Hematopoietic multipotent progenitor cell treated with erythropoietin and hydrocortisone succinate and interleukin-3 and kit ligand, for 6 days (in vitro differentiated cells): ENCODE data around the gene CST7.
"Not testable (repeated sequence)": the region's sequence is repeated elsewhere in the genome, so short reads cannot be mapped to it uniquely, and the experiment has no call there.

Source experiments
- DNase-seq: peaks from one replicate; pipeline ENCODE4 v3.0.0-alpha.2; 2015

CST7 gene

DNA sequence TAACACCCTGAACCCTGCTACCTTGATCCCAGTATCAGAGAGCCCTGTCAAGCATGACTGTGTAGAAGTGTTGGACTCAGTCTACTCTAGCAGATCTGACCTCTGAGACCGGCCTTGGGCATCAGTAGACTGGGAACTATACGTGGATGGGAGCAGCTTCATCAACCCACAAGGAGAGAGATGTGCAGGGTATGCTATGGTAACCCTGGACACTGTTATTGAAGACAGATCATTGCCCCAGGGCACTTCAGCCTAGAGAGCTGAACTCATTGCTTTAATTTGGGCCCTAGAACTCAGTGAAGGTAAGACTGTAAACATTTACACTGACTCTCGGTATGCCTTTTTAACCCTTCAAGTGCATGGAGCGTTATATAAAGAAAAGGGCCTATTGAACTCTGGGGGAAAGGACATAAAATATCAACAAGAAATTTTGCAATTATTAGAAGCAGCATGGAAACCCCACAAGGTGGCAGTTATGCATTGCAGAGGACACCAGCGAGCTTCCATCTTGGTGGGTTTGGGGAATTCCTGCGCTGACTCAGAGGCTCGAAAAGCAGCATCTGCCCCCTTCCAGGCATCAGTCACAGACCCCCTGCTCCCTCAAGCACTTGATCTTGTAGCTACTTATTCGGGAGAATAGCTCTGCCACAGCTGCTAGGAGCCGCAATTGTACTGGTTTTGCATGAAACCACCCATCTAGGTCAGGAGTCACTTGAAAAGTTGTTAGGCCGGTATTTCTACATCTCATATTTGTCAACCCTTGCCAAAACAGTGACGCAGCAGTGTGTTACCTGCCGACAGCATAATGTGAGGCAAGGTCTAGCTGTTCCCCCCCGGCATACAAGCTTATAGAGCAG, 19.0 kb upstream of the CST7 start:
- DNase-seq: not testable (repeated sequence)

DNA sequence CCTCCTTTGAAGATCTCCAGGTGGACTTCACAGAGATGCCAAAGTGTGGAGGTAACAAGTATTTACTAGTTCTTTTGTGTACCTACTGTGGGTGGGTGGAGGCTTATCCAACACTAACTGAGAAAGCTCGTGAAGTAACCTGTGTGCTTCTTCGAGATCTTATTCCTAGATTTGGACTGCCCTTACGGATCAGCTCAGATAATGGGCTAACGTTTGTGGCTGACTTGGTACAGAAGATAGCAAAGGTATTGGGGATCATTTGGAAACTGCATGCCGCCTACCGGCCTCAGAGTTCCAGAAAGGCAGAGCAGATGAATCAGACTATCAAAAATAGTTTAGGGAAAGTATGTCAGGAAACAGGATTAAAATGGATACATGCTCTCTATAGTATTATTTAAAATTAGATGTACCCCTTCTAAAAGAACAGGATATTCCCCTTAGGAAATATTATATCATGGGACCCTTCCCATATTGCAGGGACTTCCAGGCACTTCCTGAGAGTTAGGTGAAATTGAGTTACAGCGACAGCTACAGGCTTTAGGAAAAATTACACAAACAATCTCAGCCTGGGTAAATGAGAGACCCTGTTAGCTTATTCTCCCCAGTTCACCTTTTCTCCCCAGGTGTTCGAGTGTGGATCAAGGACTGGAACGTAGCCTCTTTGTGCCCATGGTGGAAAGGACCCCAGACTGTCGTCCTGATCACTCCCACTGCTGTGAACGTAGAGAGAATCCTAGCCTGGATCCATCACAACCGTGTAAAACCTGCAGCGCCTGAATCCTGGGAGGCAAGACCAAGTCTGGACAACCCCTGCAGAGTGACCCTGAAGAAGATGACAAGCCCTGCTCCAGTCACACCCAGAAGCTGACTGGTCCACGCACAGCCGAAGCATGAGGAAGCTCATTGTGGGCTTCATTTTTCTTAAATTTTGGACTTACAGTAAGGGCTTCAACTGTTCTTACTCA, 18.1 kb upstream of the CST7 start:
- not testable (repeated sequence) for DNase-seq

DNA sequence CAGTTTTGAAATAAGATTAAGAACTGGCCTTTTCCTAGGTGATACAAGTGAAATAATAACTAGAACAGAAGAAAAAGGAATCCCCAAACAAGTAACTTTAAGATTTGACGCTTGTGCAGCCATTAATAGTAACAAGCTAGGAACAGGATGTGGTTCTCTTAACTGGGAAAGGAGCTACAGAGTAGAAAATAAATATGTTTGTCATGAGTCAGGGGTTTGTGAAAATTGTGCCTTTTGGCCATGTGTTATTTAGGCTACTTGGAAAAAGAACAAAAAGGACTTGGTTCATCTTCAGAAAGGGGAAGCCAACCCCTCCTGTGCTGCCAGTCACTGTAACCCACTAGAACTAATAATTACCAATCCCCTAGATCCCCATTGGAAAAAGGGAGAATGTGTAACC, 17.2 kb upstream of the CST7 start:
- DNase-seq: not testable (repeated sequence)

DNA sequence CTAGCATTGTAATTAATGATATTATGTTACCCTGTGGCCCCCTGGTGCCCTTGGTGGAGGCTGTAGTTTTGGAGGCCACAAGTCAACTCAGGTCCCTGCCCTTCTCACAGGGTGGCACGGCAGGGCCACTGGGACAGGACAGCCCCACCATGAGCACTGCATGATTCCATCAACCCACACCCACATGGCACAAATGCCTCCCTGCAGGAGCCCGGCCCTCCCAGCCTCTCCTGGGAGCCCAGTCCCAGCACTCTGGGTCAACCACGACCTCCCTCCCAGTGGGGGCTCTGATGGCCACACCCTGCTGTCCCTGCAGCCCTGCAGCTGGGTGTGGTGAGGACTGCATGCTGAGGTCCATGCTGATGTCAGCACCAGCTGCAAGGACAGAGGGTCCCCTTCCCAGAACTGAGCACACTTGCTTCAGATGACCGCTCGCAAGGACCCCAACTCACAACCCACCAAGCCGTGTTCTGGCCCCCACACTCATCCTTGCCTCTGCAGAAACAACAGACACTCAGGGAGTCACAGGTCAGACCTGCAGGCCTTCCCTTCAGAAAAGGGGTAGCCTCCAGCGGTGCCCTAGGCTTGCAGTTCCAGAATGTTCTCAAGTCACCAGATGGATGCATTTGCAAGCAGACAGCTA, 15.7 kb upstream of the CST7 start:
- no peak for DNase-seq

DNA sequence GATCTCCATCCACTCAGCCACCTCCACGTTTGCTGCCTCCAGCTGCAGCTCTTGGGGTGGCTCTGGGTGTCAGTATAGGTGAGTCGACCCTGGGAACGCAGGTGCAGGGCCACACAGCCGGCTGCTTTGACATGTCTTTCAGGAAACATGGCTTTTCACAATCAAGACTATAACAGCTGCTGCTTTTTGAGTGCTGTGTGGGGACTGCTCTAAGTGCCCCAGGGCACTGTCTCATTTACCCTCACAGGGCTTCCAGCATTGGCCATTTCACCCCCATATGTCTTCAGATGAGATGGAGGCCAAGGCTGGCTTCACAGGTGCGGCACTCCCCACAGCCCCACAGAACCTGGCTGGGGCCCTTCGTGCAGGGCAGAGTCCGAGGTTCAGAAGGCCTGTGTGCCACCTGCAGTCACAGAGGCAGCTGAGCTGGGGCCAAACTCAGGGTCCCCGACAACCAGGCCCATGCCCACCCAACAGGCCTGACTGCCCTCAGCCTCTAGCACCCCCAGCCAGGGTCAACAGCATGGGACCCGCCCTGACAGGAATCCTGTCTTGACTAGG, 14.9 kb upstream of the CST7 start:
- DNase-seq: no peak

DNA sequence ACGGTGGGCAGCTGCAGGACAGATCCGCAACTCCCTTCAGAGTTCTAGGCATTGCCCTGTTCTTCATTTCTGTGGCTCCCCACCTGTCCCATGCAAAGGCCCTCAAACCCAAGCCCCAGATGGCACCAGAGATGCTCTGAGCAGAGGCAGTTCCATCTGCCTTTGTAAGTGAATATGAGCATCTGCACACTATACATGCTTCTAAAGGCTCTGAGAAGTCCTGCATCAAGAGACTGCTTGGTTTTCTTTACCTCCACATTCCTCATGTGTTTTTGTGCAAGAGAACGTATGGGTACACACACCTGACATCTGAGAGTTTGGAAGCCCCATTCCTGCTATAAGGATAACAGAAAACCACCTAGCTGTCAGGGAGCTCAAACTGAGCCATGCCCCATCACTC, 14.4 kb upstream of the CST7 start:
- DNase-seq: no peak

DNA sequence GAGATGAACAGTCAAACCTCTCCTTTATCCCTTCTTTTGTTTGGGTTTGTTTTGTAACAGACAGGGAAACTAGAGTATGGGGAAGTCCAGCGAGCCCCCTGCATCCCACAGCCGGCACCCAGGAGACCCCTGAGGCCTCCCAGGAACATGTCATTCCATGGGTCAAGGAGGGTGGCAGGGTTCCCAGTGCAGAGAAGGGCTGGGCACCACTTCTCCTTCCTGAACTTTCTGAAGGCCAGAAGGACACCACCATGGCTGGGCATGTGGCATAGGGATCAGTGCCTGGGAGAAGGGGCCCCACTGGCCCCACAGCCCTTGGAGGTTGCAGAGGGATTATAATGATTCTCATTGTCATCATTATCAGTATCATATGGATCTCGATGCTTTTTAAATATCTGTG, 13.9 kb upstream of the CST7 start:
- no peak for DNase-seq

DNA sequence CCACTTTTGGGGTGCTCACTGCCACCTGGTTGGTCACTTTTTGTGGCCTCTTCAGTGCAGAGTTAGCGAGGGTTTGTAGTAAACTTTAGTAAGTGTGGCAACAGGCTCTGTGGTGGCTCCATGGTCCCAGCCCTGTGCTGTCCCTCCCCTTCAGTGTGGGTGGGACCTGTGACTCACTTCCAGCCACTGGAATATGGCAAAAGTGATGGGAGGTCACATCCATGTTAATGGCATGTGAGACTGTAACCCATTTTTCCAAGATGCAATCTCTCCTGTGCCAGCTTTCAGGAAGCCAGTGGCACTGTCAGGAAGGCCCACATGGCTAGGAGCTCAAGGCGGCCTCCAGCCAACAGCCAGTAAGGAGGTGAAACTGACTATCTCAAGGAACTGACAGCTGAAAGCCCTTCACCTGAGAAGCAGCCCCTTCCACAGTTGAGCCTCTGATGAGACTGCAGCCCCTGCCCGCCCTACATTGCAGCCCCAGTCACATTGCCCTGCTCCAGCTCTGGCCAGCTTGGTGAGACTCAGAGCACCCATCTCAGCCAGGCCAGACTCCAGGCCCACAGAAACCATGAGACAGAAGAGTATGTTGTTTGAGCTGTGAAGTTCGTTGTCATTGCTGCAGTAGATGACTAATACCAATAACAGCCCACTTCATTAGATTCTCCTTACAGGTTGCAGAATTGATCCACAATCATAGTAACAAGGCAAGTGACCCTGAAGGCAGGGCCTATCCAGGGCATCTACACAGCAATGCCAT, 13.1 kb upstream of the CST7 start:
- DNase-seq: no peak

DNA sequence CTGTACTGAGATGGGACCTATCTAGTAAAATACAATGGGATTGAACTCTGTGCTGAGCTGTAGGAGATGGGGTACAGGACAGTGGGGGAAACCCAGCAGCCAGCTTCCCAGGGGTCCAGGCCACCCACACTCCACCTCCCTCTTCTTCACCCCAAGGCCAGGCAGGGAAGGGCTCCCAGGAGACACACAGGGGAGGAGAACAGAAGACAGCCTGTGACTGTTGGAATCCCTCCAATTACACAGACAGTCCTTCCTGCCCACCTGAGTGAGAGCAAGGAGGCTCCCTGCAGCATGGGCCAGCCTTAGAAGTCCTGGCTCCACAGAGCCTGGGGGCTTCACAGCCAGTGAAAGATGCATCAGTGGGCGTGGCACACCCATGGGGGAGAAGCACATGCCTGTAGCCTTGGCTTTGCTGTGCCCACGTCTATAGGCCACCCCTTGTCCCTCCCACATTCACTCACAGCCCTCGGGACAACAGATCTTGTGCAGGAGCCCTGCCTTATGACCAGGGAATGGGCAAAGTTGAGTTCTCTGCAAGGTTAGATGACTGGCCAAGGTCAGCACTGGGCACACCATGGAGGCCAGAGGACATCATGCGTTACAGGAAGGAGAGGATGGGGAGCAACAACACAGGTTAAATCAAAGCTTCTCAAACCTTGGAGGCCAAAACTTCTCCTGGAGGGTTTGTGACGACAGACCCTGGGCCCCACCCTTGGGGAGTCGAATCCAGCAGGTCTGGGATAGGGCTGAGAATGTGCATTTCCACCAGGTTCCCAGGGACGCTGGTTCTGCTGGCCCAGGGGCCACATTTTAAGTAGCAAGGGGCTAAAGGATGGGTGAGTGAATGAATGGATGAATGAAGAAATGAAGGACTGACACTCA, 12.3 kb upstream of the CST7 start:
- no peak for DNase-seq

DNA sequence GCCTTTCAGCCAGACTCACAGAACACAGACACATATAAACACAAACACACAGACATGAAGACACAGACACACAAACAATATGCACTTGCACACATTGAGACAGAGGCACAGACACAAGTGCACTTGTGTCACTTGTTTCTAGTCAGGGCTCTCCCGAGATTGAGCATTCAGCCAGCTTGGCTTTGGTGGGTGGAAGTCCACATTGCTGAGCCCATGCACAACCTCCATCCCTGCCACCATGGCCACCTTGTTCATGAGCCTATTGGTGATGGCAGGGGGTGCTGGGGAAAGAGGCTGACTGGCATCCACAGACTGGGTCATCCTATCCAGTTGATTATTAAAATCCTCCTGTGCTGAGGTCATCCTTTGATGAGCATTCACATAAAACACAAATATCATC, 11.5 kb upstream of the CST7 start:
- DNase-seq: no peak

DNA sequence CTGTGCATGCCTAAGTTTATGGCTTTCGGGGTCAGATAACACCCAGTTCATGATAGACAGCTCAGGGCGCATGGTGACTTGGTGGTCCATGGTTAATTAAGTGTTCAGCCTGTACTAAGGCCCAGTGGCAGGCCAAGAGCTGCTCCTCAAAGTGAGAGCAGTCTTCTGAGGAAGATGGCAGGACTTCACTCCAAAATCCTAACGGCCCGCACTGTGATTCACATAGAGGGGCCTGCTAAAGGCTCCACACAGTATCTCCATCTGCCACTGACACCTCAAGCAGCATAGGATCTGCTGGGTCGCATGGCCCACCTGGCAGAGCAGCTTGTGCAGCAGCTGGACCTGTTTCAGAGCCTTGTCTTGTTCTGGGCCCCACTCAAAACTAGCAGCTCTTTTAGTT, 10.6 kb upstream of the CST7 start:
- no peak for DNase-seq

DNA sequence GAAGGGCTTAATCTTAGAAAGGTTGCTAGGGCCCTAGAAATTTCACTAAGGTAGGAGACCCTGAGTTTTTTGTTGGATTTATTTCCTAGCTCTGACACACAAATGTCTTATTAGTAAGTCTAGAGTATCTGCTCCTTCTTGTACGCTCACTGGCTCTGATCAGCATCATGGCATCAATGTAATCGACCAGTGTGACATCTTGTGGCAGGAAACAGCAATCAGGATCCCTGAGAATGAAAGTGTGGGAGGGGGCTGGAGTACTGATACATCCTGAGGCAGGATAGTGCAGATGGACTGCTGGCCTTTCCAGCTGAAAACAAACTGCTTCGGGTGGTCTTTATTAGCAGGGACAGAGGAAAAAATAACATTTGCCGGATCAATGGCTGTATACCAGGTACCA, 10.0 kb upstream of the CST7 start:
- DNase-seq: no peak

DNA sequence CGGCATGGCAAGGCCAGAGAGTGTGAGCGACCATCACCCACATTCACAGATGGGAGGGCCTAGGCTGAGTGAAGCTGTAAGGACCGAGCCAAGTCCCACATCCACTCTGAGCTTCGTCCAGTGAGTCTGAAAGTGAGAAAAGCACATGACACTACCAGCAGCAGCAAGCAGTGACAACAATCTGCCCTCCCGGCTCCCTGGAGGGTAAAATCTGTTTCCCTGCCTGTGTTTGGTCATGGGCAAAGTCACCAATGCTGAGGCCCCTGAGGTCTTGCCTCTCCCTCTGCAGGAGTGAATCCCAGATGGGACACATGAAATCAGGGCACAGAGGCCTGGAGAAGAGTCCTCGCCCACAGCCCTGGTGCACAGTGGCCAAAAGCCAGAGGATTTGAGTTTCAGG, 6.4 kb upstream of the CST7 start:
- DNase-seq: no peak

DNA sequence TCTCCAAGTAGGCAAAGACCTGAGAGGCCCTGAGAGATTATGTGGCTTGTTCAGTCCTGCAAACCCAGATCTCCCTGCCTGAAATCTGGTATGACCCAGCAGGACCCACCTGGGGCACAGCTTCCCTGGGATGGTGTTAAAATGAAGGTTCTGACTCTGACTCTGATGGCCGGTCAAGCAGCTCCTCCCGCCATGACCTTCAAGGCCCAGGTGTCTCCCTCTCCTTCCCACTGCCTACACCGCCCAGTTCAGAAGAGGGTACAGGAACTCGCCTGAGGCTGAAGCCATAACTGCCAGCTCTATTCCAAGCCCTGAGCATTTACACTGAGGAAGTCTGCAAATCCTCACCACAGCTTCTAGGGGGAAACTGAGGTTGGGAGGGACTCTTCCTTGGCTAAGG, 5.9 kb upstream of the CST7 start:
- DNase-seq: no peak

DNA sequence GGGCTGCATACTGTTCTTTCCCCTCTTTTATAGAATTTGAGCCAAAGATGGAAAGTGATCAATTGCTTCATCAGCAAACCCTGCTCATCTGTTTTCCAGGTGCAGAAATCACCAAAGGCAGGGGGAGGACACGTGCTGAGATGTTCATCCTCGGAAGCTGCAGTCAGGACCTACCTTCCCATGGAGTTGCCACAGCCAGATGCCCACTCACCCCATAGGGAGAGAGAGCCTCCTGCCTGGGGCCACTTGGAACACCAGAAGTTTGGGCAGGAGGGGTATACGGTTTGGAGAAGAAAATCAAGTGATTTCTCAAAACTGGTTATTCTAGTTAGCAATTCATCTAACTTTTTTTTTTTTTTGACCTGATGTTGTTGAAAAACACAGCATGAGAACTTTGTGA, 5.3 kb upstream of the CST7 start:
- no peak for DNase-seq

DNA sequence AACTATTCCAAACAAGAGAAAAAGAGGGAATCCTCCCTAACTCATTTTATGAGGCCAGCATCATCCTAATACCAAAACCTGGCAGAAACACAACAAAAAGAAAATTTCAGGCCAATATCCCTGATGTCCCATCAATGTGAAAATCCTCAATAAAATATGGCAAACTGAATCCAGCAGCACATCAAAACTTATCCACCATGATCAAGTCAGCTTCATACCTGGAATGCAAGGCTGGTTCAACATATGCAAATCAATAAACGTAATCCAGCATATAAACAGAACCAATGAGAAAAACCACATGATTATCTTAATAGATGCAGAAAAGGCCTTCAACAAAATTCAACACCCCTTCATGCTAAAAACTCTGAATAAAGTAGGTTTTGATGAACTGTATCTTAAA, 2.7 kb upstream of the CST7 start:
- DNase-seq: not testable (repeated sequence)

DNA sequence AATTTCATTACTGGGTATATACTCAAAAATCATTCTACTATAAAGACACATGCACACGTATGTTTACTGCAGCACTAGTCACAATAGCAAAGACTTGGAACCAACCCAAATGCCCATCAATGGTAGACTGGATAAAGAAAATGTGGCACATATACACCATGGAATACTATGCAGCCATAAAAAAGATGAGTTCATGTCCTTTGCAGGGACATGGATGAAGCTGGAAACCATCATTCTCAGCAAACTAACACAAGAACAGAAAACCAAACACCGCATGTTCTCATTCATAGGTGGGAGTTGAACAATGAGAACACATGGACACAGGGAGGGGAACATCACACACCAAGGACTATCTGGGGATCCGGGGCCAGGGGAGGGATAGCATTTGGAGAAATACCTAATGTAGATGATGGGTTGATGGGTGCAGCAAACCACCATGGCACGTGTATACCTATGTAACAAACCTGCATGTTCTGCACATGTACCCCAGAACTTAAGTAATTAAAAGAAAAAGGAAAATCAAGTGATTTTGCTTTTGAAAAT, 602 bp upstream of the CST7 start:
- DNase-seq: not testable (repeated sequence)

DNA sequence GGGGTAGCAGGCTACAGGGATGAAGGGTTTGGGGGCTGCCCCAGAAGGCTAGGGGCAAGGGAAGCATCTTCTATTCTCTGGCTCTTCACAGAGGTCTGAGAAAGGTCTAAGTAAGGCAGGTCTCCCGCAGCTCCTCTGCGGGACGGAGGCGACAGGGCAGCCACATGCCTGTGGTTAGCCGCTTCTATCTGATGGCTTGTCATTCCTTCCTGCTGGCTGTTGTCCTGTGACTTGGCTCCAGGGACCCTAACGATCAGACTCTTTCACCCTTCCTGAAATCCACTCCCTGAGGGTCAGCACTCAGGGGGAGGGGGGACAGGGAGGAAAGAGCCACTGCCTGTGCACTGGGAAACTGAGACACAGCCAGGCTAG, 673 bp downstream of the CST7 start:
- peak; percentile 75 for DNase-seq

DNA sequence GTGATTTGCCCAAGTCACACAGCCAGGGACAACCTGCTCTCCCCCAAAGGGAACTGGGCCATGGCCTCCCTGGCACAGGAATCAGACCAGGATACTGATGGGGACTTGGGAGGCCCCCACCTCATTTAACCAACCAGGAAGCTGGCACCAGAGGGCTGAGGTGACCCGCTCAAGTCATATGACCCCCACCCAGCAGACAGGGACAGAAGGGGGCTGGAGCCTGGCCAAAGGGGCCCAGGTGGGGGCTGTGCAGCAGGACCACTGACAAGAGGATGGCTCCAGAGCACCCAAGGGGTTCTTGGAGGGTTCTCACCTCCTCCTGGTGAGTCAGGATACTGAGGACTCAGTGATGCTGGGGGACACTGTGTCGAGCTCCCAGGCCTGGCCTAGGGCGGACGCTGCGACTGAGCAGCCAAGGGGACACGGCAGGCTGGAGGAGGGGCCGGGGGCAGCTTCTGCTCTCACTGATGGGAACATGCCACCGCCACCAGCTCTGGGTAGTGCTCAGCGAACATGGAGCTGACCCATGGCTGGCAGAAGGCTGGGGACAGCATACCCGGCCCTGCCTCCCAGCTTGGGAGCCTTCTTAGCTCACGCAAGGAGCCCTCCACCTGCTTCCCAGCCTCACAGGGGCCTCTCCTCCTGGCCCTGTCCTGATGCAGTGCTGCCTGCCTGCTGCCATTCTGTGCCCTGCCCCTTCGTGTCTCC, 1.2 kb downstream of the CST7 start:
- peak; percentile 8 for DNase-seq

DNA sequence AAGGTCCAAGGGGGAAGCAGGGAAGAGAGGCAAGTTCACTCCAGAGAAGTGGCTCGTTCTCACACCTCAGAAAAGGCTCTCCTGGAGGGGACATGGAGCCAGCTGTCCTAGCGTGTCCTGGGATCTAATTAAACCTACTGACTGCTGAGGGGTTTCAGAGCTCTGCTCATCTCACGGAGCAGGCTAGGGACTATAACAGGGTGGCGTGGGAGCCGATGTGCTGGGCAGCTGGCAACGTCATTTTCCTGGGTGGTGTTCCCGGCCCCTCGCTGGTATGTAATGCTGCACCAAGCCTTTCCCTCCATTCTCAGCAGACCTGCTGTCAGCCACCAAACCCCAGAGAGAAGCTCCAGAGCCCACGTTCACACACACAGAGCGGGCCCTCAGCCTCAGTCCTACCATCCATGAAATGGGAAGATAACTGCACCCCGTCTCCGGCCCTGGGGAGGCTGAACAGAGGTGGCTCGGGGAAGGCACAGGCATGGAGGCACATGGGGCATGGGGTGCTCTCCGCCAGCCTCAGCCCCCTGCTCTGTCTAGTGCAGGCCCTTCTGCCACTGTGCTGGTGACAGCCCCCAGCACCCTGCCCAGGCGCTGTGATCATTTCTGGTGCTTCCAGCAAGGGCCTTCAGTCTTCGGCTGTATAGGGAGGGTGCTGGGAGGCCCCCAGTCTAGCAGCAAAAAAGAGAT, 1.9 kb downstream of the CST7 start:
- no peak for DNase-seq
